NT2/D1 (cell line): ENCODE results near the gene STRN3.
"Not testable (repeated sequence)": the region's sequence is repeated elsewhere in the genome, so short reads cannot be mapped to it uniquely, and the experiment has no call there.

ENCODE experiments used
- SUZ12 ChIP-seq: IDR thresholded peaks from 2 replicates; pipeline ENCODE4 v1.6.1; 2011; ENCODE audit not compliant: insufficient read length, insufficient read depth; ENCODE audit errors: extremely low read depth
- ZNF274 ChIP-seq: IDR thresholded peaks from 2 replicates; pipeline ENCODE4 v1.6.1; 2011; ENCODE audit warnings: mild to moderate bottlenecking, low read depth, low read length

GRCh38 chr14:30962537-30962936 is 63.6 kb downstream of the STRN3 start:
- not testable (repeated sequence) for TF ChIP-seq SUZ12, ZNF274
